Eye (tissue), 1 donor: ENCODE results near the gene OCSTAMP.

ENCODE experiments used
- DNase-seq: peaks from one replicate; pipeline ENCODE4 v3.0.0-alpha.2; 2015

The OCSTAMP gene

DNA sequence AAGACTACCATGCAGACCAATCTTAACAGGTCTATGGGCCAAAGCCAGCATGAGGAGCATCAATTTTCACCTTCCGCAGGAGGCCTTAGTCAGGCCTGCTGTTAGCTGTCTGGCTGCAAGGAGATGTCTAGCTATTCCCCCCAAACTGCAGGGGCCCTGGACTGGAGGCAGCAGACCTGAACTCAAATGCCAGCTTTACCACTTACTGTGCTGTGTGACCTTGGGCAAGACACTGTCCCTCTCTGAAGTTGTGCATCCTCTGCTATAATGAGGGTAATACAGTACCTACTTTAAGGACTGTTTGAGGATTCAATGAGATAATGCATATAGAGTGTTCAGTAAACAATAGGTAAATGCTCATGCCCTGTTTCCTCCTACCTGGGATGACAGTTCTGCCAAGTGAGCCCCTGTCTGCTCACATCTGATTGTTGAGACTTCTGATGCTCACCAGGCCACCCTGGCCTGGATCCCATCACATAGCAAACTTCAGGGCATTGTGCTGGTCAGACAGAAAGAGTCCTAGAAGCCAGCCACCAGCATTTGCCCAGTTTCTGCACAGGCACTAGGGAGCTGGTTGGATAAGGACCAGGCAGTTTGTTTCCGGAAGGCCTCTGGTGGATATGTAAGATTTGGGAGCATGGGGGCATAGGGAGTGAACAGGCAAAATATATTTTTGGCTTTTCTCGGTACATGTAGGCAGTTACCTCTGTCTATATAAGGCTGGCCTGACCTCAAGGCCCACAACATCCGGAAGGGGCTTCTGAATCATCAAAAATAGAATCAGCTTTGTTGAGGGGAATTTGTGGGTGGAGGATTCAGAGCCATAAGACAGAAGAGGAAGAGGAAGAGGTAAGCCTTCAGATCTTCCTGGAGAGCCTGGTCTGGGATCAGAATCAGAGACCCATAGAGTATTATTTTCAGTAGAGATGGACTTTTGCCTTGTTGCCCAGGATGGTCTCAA, 2.3 kb upstream of the OCSTAMP start:
- no peak for DNase-seq

DNA sequence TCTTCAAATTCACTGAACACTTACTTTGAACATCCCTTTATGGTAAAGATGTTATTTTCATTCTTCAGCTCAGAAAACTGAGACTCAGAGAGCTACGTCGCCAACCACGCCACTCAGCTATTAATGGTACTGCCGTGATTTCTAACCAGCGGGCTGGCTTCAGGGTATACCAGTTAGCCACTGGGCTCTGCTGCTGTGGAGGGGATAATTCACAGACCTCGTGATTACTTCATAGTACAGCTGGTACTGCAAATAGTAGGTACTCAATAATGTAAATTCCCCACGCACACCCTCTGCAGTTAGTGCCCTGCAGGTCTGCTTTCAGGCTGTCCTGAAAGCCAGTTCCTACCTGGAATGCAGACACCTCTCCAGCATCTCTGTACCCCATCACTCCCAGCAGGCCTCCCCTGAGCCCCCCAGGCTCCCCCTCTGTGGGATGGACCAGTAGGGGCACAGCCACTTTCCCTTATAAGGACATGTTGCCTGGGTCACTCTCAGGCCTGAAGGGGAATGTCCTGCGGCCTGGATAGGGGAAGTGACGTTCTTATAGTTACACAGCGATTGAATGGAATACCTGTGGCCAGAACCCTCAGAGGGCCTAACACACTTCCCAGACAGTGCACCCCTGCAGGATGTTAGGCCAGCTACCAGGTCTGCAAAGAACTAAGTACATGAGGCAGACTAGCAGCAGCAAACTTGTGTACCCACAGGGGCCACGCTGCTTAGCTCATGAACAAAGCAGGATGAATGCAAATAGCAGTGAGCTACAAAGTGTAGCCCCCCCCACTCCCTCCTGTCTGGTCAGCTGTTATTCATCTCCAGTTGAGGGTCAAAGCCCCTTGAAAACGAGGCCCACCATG, 1.3 kb upstream of the OCSTAMP start:
- no peak for DNase-seq

DNA sequence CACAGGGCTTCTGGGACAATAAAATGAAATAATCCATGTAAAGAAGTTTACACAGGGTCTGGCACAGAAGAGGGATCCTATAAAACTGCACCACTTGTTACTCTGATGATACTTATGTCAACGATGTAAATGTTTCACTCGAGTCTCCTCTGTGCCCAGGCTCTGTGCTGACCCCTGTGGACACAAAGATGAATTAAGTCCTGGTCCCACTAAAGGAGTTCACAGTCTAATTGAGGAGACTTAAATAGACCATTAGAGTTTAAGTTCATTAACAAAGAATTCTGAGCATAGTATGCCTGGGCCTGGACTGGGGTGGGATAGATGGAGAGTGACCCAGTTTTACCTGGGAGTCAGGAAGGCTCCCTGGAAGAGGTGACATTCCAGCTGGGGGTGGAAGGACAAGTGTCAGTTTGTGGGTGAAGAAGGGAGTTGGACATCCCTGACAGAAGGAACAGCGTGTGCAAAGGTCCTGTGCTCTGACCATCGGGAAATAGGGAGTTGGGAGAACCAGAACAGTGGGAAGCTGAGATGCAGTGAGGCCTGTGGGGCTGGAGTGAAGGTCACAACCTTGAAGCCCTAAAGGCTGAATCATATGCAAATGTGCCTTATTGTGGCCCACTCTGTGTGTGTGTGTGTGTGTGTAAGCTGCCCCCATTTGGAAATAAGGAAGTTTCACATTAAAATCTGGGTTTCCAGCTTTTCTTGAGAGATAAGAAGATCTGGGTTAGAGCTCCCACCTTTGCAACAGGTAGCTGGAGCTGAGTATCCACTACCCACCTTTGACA, 1.1 kb downstream of the OCSTAMP start:
- DNase-seq: no peak

- no peak for DNase-seq
These were observed 1.8 kb downstream of the OCSTAMP start for GRCh38 chr20:46548688-46549087.

DNA sequence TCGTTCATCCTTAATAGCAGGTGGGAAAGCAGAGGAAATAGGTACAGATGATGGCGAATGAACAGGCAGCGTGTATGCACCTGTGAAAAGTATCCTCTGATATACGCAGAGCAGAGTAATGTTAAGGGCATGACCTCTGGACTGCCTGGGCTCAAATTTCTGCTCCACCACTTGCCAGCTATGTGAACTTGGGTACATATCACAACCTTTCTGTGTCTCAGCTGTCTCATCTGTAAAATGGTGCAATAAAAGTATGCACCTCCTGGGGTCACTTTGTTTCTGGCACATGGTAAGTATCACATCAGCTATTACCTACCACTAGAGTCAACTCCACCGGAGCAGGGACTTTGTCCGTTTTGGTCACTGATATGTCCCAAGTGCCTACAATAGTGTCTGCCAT, 2.5 kb downstream of the OCSTAMP start:
- DNase-seq: no peak

DNA sequence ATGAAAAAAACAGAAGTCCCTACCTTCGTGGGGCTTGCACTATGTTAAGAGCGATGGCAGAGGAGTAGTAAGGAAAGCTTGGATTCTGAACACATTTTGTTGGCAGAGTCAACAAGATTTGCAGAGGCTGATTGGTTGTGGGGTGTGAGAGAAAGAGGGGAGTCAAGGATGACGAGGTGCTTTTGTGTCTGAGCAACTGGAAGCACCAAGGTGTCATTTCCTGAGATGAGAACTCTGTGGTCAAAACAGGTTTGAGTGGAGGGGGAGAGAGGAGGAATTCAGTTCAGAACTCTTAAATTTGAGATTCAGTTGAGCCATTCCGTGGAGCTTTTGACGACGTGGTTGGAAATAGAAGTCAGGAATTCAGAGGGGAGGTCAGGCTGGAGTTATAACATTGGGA, 3.5 kb downstream of the OCSTAMP start:
- no peak for DNase-seq

GRCh38 chr20:46546298-46546697, 4.2 kb downstream of the OCSTAMP start:
- DNase-seq: no peak

GRCh38 chr20:46545827-46546138, 4.7 kb downstream of the OCSTAMP start:
- DNase-seq: no peak

DNA sequence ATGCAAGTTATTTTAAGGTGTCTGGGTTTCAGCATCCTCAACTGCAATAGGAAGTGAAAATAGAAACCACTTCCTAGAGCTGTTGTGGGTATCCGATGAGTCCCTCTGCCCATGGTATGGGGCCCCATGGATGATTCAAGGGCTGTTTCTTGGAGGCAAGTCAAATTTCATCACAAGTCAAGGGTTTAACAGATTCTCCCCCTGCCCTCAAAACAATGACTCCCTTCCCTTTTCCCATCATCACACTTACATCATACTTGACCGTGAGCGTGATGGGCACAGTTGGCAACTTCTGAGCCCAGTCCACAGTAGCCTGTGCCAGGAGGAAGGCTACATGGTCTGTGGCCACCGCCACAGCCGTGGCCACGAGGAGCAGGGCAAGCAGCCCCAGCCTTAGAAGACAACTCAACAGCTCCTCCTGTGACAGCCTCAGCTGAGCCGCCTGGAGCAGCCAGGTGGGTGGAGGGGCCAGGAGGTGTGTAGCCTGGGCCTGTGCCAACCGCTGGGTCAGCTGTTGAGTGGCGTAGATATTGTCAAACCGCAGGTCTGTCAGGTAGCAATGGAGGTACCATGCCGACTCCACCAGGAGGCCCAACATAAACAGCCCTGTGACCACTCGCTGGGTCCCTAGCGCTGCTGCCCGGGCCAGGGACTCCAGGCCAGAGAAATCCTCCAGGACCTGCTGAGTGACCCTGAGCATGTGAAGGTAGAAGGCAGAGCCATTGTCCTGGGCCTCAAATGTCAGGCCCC, 5.2 kb downstream of the OCSTAMP start:
- no peak for DNase-seq

DNA sequence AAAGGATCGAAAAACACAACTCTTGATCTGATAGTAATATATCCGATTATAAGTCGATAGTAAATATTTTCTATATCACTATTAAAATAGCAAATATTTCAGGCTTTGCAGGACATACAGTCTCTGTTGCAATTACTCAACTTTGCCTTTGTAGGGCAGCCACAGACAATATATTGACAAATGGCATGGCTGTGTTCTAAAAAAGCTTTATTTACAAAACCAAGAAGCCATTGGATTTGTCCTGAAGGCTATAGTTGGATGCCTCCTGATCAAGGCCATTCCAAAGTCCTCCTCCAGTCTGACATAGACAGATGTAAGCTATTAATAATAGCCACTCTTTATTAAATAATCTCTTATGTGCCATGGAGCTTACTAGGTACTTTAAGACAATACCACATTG, 5.9 kb downstream of the OCSTAMP start:
- no peak for DNase-seq

- no peak for DNase-seq
These were observed 6.5 kb downstream of the OCSTAMP start for GRCh38 chr20:46543959-46544358.

- DNase-seq: no peak
These were observed 7.4 kb downstream of the OCSTAMP start for GRCh38 chr20:46543033-46543432.

- DNase-seq: no peak
These were observed 9.1 kb downstream of the OCSTAMP start for GRCh38 chr20:46541229-46541935.

- DNase-seq: no peak
These were observed 11.3 kb downstream of the OCSTAMP start for GRCh38 chr20:46539113-46539512.

- no peak for DNase-seq
These were observed 19.8 kb downstream of the OCSTAMP start for GRCh38 chr20:46530640-46531039.

DNA sequence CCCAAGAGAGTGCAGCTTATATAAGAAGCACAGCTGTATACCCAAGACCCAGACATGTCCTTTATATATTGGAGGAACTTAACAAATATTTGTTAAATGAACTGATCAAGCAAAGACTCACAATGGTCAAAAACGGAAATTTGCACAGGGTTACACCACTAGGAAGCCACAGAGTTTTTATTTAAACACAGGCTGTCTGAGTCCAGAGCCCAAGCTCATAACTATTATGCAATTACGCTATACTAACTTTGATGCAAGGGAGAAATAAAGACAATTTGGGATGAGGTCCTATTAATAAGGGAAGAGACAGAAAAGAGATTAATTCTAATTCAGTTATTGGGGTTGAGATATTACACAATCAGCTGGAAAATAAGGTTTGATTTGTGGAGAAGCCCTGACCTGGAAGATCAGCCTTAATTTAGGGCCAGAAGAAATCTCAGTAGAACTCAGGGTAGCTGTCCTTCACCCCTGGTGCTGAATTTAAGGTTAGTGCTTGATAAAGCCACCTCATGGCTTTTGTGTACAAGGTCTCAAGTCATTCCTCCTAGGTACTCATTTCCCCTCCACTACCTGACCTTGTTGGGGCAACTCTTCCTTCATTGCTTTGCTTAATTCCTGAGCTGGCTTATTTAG, 26.6 kb downstream of the OCSTAMP start:
- peak; percentile 47 for DNase-seq

DNA sequence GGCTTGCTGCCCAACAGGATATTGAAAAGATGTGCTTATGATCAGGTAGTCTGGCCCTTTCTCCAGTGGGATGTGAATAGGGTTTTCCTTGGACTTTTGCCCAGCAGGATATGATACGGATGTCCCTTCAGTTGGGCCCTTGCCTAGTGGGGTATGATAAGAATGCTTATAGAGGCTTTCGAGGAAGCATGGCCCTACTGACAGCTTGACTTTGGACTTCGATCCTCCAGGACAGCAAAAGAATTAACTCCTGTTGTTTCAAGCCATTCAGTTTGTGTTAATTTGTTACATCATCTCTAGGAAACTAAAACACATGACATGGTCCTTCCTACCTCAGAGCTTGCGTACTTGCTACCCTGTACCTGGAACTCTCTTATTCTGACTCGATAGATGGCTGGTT, 27.3 kb downstream of the OCSTAMP start:
- no peak for DNase-seq

DNA sequence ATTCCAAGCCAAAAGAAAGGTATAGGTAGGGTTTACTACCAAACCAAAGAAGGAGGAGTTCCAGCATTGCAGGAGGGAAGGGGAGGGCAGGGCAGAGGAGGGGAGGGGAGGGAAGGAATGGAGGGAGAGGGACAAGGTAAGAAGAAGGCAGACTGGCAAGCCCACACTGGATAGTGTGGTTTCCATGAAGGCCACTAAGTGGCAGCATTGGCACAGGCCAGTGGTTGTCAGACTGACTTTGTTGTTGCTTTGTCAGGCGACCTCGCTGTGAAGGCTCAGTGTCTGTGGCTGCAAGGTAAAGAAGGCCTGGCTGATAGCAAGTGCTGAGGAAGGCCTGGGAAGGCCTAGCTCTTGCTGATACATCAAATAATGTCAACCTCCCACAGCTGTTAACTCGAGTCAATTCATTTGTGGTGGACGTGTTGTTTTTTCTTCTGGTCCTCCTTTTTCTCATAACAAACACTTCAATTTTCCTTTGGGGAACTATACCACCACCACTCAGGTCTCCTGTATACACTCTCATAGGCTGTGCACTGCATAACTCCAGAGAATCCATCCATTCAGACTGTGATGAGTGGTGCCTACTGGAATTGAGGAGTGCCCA, 29.4 kb downstream of the OCSTAMP start:
- peak; percentile 61 for DNase-seq

DNA sequence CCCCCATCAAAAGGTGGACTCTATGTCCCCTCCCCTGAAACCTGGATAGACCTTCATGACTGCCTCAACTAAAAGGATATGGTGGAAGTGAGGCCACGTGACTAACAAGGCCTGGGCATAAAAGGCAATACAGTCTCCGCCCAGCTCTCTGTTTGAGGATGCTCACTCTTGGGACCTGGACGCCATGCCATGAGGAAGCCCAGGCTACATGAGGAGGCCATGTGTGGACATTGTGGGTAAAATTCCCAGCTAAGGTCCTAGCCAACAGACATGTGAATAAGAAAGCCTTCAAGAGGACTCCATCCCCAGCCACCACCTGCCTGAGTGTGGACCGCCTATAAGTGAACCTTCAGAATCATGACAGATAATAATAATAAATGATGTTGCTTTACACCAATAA, 29.9 kb downstream of the OCSTAMP start:
- no peak for DNase-seq

- DNase-seq: no peak
These were observed 30.9 kb downstream of the OCSTAMP start for GRCh38 chr20:46519471-46520068.
